ENCODE measurements around the gene GPR42.
"Not testable (repeated sequence)": the region's sequence is repeated elsewhere in the genome, so short reads cannot be mapped to it uniquely, and the experiment has no call there.

The GPR42 gene

DNA sequence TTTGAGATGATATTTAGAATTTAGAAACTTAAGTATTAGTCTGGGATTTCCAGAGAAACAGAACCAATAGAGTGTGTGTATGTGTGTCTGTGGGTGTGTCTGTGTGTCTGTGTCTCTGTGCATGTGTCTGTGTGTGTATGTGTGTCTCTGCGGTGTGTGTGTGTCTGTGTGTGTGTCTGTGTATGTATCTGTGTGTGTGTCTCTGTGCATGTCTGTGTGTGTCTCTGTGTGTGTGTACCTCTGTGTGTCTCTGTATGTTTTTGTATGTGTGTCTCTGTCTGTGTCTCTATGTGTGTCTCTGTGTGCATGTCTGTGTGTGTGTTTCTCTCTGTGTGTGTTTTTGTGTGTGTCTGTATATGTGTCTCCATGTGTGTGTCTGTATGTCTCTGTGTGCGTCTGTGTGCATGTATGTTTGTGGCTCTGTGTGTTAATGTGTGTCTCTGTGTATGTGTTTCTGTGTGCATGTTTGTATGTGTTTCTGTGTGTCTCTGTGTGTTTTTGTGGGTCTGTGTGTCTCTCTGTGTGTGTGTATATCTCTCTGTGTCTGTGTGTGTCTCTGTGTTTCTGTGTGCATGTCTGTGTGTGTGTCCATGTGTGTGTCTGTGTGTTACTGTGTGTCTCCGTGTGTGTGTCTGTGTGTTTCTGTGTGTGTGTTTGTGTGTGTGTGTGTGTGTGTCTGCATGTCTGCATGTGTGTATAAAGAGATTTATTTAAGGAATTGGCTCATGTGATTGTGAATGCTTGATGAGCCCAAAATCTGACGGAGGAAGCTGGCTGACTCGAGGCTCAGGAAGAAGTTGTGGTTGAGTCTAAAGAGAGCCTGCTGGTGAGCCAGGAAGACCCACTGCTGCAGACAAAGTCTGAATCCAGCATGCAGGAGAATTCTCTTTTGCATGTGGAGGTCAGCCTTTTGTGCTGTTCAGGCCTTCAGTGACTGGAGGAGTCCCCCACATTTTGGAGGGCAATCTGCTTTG, 22.2 kb downstream of the GPR42 start:
- Histone ChIP-seq H3K27ac (no peak overlapping the region), H3K36me3 (no peaks in the 10 kb centered on the region; a peak in 1 of 22 replicates), H3K4me1 (peaks cover 9 to 46% (median 16%) of the 10 kb centered on the region in 10 experiments; a peak in 19 of 20 replicates), H3K27me3 (no peaks in the 10 kb centered on the region), H3K4me2 (peak overlapping the region; percentile 22 to 67 (median 42); a peak in 21 of 22 replicates), H3K9me3 (replicated peaks in 1 of 11) (peaks cover 12 to 30% (median 17%) of the 10 kb centered on the region in 11 experiments; a peak in 21 of 22 replicates), H4K20me1 (no peaks in the 10 kb centered on the region), H3K4me3 (no peak overlapping the region), H3K9ac (peak overlapping the region in 2 of 11 experiments; percentile 13 to 15; a peak in 1 of 22 replicates)
- TF ChIP-seq Cebpa-rat (IDR thresholded peaks at IDR 0.05), result no peak

DNA sequence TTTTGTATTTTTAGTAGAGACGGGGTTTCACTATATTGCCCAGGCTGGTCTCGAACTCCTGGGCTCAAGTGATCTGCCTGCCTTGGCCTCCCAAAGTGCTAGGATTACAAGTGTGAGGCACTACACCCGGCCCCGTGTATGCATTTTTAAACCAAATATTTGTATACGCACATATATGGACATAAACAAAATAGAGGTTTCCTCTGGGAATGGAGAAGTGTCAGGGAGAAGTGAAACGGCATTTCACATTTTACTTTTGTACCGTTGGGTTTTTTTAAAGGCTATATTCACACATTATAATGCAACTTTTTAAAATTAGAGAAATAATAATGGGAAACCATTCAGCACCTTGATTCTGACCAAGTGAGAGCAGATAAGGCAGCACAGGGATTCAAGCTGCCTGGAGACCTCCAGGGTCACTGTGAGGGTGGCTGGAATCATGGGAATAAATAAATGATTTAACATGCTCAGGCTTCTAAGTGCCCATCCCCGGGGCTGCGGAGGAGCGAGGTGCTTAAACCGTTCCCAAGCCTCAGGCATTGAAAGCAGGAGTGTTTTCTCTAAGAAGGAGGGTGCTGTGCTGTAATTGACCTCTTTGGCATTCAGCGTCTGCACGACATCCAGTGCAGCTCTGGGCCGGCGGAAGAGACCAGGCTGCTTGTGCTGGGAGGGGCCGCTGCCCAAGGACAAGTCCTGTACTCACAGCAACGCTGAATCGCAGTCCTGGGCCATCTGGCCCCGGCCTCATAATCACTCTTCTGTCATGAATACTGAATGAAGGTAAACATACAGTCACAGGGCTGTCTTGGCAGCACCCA, 24.7 kb downstream of the GPR42 start:
- Histone ChIP-seq H3K4me1 (peaks cover 22 to 46% (median 24%) of the 10 kb centered on the region in 10 experiments), H3K9ac (peak overlapping the region in 1 of 11 experiments; percentile 11; a peak in 1 of 22 replicates), H3K27me3 (no peaks in the 10 kb centered on the region), H3K27ac (peak overlapping the region in 1 of 11 experiments; percentile 4; a peak in 1 of 22 replicates), H4K20me1 (no peaks in the 10 kb centered on the region), H3K4me2 (peak overlapping the region in 4 of 11 experiments; percentile 4 to 82 (median 54); a peak in 7 of 22 replicates), H3K4me3 (no peak overlapping the region), H3K9me3 (replicated peaks in 1 of 11) (peaks cover 0 to 7% (median 0%) of the 10 kb centered on the region in 11 experiments; a peak in 1 of 22 replicates), H3K36me3 (no peaks in the 10 kb centered on the region)
- no peak for TF ChIP-seq Cebpa-rat (IDR thresholded peaks at IDR 0.05)

DNA sequence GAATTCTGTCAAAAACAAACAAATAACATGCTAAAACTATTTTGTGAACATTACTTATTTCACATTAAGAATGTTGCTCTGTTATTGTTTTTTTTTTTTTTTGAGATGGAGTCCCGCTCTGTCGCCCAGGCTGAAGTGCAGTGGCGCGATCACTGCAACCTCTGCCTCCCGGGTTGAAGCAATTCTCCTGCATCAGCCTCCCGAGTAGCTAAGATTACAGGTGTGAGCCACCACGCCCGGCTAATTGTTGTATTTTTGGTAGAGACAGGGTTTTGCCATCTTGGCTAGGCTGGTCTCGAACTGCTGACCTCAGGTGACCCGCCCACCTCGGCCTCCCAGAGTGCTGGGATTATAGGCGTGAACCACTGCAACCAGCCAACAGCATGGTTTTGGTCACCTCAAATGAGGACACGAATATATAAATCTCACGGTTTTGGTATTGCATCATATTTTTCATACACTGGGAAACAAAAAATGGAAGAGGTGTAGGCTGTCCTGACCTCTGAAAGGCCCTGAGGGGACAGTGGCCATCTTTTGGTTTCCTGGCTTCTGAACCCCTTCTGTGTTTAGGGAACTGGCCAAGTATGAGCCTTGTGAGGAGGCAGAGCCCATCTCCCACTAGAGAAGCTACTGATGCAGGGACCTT, 25.5 kb downstream of the GPR42 start:
- H3K4me1 ChIP-seq, result peaks cover 26 to 54% (median 29%) of the 10 kb centered on the region in 10 experiments
- H4K20me1 ChIP-seq, result no peaks in the 10 kb centered on the region
- no peak overlapping the region for H3K9ac ChIP-seq
- H3K4me2 ChIP-seq, result peak overlapping the region in 2 of 11 experiments; percentile 51 to 82; a peak in 5 of 22 replicates
- no peak overlapping the region for H3K27ac ChIP-seq
- TF ChIP-seq Cebpa-rat (IDR thresholded peaks at IDR 0.05), result peak in 4 of 11 experiments; percentile 19 to 76 (median 41); a peak in 5 of 22 replicates
- no peaks in the 10 kb centered on the region for H3K36me3 ChIP-seq
- no peaks in the 10 kb centered on the region for H3K9me3 ChIP-seq (replicated peaks in 1 of 11)
- no peak overlapping the region for H3K4me3 ChIP-seq
- no peaks in the 10 kb centered on the region for H3K27me3 ChIP-seq

DNA sequence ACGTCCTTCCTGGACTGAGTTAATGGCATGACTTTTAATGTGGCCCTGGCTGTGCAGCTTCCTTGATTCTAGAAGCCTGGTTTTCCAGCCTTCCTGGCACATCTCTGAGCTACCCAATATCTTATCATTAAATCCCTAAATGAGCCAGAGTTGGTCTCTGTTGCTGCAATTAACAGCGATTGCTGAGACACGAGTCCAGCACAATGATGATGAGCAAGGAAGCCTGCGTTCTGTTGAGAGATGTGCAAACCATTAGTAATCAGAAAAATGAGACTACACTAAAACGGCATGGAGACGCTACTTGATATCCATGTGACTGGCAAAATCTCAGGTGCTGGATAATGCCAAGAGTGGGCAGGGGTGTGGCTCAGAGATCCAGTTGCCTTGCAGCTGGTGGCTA, 26.2 kb downstream of the GPR42 start:
- Histone ChIP-seq H3K4me2 (peak overlapping the region in 2 of 11 experiments; percentile 14 to 51; a peak in 2 of 22 replicates), H3K4me3 (no peak overlapping the region), H3K9me3 (replicated peaks in 1 of 11) (no peaks in the 10 kb centered on the region), H3K27me3 (no peaks in the 10 kb centered on the region), H3K4me1 (peaks cover 33 to 61% (median 36%) of the 10 kb centered on the region in 10 experiments), H3K27ac (no peak overlapping the region), H4K20me1 (no peaks in the 10 kb centered on the region), H3K36me3 (no peaks in the 10 kb centered on the region), H3K9ac (no peak overlapping the region)
- no peak for TF ChIP-seq Cebpa-rat (IDR thresholded peaks at IDR 0.05)

DNA sequence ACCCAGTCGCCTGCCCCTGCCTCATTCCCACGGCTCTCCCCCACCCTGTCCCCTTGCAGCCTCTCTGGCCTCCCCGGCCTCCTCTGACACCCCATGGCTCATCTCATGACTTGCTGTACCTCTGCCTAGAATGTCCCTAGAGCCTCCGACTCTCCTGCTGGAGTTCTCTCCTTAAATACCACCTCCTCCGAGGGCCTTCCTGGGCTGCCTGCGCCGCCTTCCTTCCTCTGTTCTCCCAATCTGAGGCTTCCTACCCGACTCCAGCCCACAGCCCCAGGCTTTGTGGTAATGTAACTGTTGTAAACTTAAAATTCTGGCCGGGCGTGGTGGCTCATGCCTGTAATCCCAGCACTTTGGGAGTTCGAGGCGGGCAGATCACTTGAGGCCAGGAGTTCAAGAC, 27.7 kb downstream of the GPR42 start:
- Histone ChIP-seq H3K4me1 (peaks cover 31 to 64% (median 39%) of the 10 kb centered on the region in 10 experiments), H3K27ac (no peak overlapping the region), H3K36me3 (no peaks in the 10 kb centered on the region), H3K27me3 (no peaks in the 10 kb centered on the region), H3K4me3 (no peak overlapping the region), H3K9me3 (replicated peaks in 1 of 11) (no peaks in the 10 kb centered on the region), H3K9ac (no peak overlapping the region), H4K20me1 (no peaks in the 10 kb centered on the region), H3K4me2 (no peak overlapping the region)
- no peak for TF ChIP-seq Cebpa-rat (IDR thresholded peaks at IDR 0.05)

DNA sequence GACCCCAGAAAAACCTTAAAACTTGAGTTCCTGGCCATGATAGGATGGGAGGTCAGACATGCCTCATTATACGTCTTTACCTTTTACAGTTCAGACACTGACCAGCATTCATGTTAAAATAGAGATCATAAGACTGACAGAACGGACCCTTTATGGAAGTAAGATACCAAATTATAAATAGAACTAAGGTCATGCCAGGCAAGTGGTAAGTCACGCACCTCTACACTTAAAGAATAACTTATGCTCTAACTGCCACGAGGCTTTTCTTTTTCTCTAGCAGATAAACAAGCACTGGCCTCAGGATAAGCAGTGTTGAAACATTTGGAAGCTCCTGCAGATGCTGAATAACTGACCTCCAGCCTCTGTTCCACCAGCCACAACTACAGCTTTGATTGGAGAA, 28.4 kb downstream of the GPR42 start:
- no peak overlapping the region for H3K4me3 ChIP-seq
- no peaks in the 10 kb centered on the region for H3K27me3 ChIP-seq
- TF ChIP-seq Cebpa-rat (IDR thresholded peaks at IDR 0.05), result no peak
- peaks cover 27 to 58% (median 35%) of the 10 kb centered on the region in 10 experiments for H3K4me1 ChIP-seq
- no peaks in the 10 kb centered on the region for H3K9me3 ChIP-seq (replicated peaks in 1 of 11)
- no peak overlapping the region for H3K27ac ChIP-seq
- no peaks in the 10 kb centered on the region for H4K20me1 ChIP-seq
- no peaks in the 10 kb centered on the region for H3K36me3 ChIP-seq
- peak overlapping the region in 6 of 11 experiments; percentile 0 to 47 (median 16); a peak in 5 of 22 replicates for H3K4me2 ChIP-seq
- H3K9ac ChIP-seq, result no peak overlapping the region

DNA sequence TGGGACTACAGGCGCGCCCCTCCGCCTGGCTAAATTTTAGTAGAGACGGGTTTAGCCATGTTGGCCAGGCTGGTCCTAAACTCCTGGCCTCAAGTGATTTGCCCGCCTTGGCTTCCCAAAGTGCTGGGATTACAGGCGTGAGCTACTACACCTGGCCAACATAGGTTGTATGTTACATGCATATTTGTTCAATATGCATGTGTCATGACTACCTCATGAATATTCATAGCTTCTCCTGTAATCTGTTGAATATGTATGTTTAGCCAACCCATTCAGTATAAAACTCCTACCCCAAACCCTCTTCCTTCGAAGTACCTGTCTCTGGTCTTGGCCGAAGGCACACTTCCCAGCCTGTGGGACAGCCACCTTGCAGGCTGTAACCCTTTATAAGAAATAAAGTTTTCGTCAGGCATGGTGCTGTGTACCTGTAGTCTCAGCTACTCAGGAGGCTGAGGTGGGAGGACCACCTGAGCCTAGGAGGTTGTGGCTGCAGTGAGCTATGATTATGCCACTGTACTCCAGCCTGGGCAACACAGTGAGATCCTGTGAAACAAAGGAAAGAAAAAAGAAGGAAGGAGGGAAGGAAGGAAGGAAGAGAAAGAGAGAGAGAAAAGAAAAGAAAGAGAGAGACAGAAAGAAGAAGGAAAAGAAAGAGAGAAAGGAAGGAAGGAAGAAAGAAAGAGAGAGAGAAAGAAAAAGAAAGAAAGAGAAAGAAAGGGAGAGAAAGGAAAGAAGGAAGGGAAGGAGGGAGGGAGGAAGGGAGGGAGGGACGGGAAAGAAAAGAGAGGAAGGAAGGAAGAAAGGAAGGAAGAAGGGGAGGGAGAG, 29.3 kb downstream of the GPR42 start:
- peaks cover 27 to 48% (median 35%) of the 10 kb centered on the region in 10 experiments for H3K4me1 ChIP-seq
- H3K27ac ChIP-seq, result no peak overlapping the region
- H3K4me2 ChIP-seq, result peak overlapping the region in 6 of 11 experiments; percentile 0 to 47 (median 16); a peak in 5 of 22 replicates
- no peak for TF ChIP-seq Cebpa-rat (IDR thresholded peaks at IDR 0.05)
- no peaks in the 10 kb centered on the region for H4K20me1 ChIP-seq
- H3K9me3 ChIP-seq (replicated peaks in 1 of 11), result no peaks in the 10 kb centered on the region
- no peaks in the 10 kb centered on the region for H3K27me3 ChIP-seq
- no peak overlapping the region for H3K9ac ChIP-seq
- no peaks in the 10 kb centered on the region for H3K36me3 ChIP-seq
- no peak overlapping the region for H3K4me3 ChIP-seq

DNA sequence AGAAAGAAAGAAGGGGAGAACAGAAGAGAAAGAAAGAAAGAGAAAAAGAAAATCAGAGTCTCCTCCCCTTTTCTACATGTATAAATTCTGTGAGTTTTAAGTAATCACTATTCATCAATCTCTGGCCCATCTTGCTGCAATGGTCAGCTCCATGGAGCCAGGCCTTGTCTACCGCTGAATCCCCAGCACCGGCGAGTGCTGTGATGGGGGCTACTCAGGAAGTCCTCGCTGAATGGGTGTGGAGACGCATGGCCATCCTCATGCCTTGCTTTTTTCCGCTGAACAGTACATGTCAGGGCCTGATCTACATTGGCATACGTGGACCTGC, 29.9 kb downstream of the GPR42 start:
- Histone ChIP-seq H4K20me1 (no peaks in the 10 kb centered on the region), H3K4me1 (peaks cover 27 to 43% (median 35%) of the 10 kb centered on the region in 10 experiments), H3K9ac (no peak overlapping the region), H3K36me3 (no peaks in the 10 kb centered on the region), H3K9me3 (replicated peaks in 1 of 11) (no peaks in the 10 kb centered on the region), H3K27ac (no peak overlapping the region), H3K4me2 (peak overlapping the region in 4 of 11 experiments; percentile 19 to 42 (median 33); a peak in 5 of 22 replicates), H3K4me3 (no peak overlapping the region), H3K27me3 (no peaks in the 10 kb centered on the region)
- TF ChIP-seq Cebpa-rat (IDR thresholded peaks at IDR 0.05), result no peak

DNA sequence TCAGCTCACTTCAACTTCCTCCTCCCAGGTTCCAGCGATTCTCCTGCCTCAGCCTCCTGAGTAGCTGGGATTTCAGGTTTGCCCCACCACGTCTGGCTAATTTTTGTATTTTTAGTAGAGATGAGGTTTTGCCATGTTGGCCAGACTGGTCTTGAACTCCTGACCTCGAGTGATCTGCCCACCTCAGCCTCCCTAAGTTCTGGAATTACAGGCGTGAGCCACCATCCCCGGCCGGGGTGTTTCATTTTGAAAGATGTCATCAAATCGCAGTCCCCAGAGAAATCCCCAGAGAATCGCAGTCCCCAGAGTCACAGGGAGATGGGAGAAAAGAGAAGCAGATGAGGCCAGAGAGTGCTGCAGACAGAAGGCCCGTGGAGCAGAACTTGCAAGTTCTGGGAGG, 30.5 kb downstream of the GPR42 start:
- H3K36me3 ChIP-seq; H4K20me1 ChIP-seq; H3K9ac ChIP-seq; H3K9me3 ChIP-seq (replicated peaks in 1 of 11); H3K27me3 ChIP-seq; H3K4me3 ChIP-seq: not testable (repeated sequence)
- Histone ChIP-seq H3K4me1 (peaks cover 27 to 38% (median 34%) of the 10 kb centered on the region in 10 experiments), H3K27ac (0 out of 22 replicates have a peak overlapping the region, but pooled peaks of 1 of the 11 experiments have one; percentile 19), H3K4me2 (peak overlapping the region; percentile 19 to 60 (median 50))

All from BLaER1 treated with 17β-estradiol and CSF1 and Interleukin-3, amounts not matched to agents 10 nM and 100 nM (cell line).